ENCODE measurements around the gene MRE11.

Gene MRE11

GRCh38 chr11:94532211-94532610 lies 38.6 kb upstream of the MRE11 start:
- no peak overlapping the region for H3K4me3 ChIP-seq (ENCODE audit: low read depth, low read length)
- TF ChIP-seq, protein P1, sequence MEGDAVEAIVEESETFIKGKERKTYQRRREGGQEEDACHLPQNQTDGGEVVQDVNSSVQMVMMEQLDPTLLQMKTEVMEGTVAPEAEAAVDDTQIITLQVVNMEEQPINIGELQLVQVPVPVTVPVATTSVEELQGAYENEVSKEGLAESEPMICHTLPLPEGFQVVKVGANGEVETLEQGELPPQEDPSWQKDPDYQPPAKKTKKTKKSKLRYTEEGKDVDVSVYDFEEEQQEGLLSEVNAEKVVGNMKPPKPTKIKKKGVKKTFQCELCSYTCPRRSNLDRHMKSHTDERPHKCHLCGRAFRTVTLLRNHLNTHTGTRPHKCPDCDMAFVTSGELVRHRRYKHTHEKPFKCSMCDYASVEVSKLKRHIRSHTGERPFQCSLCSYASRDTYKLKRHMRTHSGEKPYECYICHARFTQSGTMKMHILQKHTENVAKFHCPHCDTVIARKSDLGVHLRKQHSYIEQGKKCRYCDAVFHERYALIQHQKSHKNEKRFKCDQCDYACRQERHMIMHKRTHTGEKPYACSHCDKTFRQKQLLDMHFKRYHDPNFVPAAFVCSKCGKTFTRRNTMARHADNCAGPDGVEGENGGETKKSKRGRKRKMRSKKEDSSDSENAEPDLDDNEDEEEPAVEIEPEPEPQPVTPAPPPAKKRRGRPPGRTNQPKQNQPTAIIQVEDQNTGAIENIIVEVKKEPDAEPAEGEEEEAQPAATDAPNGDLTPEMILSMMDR (conservative IDR thresholded peaks at IDR 0.05; ENCODE audit: low read depth, low read length), result no peak
- DNase-seq (ENCODE audit: low read depth), result no peak

DNA sequence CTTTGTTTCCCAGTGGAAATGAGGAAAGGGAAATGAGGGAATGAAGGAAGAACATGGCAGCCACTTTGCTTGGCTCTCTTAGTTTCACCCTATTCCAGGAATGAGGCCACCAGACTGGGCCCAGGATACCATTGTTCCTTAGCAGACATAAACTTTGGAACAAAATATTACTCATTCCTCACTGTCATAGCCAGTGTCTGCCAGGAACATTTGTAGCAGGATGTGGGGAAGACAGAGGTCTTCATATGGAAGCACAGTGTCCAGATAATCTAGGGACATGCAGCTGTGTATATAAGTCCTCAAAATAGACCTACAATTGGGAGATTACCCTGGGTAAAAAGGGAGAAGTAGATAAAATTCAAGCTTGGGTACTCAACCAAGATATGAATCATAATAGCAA lies 34.9 kb upstream of the MRE11 start:
- no peak overlapping the region for H3K4me3 ChIP-seq (ENCODE audit: low read depth, low read length)
- no peak for DNase-seq (ENCODE audit: low read depth)
- TF ChIP-seq, protein P1 (conservative IDR thresholded peaks at IDR 0.05; ENCODE audit: low read depth, low read length), result no peak

DNA sequence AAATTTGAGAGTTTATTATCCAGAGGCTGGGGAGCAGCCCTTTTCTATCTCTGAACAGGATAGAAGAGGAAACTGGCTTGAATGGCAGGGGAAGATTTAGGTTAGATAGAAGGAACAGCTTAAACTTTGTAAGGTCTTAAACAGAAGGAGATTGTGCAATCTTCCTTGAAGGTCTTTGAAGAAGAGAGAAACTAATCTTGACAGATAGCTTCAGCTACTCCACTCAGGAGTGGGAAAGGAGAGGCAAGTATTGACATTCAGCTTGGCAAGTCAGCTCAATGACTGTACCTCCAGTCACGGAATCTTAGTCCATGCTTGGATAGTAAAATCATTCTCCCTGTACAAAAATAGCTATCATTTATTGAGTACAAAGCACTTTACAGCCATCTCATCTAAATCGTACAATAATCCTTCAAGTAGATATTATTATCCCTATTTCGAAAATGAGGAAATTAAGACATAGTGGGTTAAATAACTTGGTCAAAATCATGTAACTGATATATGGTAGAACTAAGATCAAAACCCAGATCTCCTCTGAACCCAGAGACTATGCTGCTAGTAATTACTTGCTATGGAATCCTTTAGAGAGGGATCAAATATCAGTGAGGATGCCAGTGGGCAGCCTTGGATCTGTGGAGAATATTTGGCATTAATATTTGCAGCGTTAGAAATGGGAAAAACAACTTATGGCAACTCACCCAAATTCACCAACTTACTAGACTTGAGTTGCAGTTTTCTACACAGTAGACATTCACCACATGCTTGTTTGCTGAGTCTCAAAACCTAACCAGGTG lies 33.2 kb upstream of the MRE11 start:
- DNase-seq (ENCODE audit: low read depth), result no peak
- TF ChIP-seq, protein P1 (conservative IDR thresholded peaks at IDR 0.05; ENCODE audit: low read depth, low read length), result no peak
- H3K4me3 ChIP-seq (ENCODE audit: low read depth, low read length), result no peak overlapping the region

GRCh38 chr11:94525546-94526324 lies 32.1 kb upstream of the MRE11 start:
- TF ChIP-seq, protein P1 (conservative IDR thresholded peaks at IDR 0.05; ENCODE audit: low read depth, low read length), result no peak
- DNase-seq (ENCODE audit: low read depth), result peak; percentile 85
- no peak overlapping the region for H3K4me3 ChIP-seq (ENCODE audit: low read depth, low read length)

DNA sequence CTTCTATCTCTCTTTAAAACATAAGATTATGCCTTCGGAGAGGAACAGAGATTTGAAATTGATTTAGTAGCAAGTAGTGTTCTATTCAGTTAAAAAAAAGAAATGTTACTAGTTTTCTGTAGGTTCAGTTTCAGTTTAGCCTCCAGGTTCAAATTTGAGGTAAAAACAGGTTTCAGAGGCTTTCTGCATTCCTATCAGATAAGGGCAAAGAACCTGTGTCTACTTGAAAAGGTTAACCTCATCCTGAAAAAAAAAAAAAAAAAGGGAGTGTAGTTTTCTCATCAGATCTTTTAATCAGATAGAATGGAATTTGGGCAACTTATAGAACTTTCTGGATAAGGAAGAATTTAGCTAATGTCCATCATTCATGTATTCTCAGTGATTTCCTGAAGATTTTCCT lies 30.7 kb upstream of the MRE11 start:
- TF ChIP-seq, protein P1 (conservative IDR thresholded peaks at IDR 0.05; ENCODE audit: low read depth, low read length), result no peak
- H3K4me3 ChIP-seq (ENCODE audit: low read depth, low read length), result no peak overlapping the region
- no peak for DNase-seq (ENCODE audit: low read depth)

GRCh38 chr11:94521684-94522083 lies 28.0 kb upstream of the MRE11 start:
- DNase-seq (ENCODE audit: low read depth), result peak; percentile 62
- TF ChIP-seq, protein P1 (conservative IDR thresholded peaks at IDR 0.05; ENCODE audit: low read depth, low read length), result peak; percentile 72
- no peak overlapping the region for H3K4me3 ChIP-seq (ENCODE audit: low read depth, low read length)

All from choroid plexus epithelial cell (primary cell).